ENCODE results near the gene DCDC2C.

DNA sequence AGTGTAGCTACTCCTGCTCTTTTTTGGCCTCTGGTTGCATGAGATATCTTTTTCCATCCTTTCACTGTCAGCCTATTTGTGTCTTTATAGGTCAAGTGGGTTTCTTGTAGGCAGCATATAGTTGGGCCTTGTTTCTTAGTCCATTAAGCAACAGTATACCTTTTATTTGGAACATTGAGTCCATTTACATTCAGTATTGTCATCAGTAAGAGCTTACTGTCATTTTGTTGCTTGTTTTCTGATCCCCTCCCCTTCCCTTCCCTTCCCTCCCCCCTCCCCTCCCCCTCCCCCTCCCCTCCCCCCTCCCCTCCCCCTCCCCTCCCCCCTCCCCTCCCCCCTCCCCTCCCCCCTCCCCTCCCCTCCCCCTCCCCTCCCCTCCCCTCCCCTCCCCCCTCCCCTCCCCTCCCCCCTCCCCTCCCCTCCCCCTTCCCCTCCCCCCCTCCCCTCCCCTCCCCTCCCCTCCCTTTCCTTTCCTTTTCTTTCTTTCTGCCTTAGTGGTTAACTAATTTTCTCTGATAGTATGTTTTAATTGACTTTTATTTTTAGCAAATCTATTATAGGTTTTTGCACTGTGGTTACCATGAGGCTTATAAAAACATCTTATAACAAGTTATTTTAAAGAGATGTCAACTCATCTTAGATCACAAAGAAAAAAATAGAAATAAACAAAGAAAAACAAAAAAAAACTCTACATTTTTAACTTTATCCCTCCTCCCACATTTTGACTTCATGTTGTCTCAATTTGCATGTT is 13.2 kb upstream of the DCDC2C start:
- TF ChIP-seq, protein P1, sequence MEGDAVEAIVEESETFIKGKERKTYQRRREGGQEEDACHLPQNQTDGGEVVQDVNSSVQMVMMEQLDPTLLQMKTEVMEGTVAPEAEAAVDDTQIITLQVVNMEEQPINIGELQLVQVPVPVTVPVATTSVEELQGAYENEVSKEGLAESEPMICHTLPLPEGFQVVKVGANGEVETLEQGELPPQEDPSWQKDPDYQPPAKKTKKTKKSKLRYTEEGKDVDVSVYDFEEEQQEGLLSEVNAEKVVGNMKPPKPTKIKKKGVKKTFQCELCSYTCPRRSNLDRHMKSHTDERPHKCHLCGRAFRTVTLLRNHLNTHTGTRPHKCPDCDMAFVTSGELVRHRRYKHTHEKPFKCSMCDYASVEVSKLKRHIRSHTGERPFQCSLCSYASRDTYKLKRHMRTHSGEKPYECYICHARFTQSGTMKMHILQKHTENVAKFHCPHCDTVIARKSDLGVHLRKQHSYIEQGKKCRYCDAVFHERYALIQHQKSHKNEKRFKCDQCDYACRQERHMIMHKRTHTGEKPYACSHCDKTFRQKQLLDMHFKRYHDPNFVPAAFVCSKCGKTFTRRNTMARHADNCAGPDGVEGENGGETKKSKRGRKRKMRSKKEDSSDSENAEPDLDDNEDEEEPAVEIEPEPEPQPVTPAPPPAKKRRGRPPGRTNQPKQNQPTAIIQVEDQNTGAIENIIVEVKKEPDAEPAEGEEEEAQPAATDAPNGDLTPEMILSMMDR (conservative IDR thresholded peaks at IDR 0.05 in 1 of 2, IDR thresholded peaks at IDR 0.05 in 1 of 2; ENCODE audit: low read depth in 1 of 2, low read length in 2 of 2), result no peak
- TF ChIP-seq EZH2 (IDR thresholded peaks at IDR 0.05; ENCODE audit: low read length, missing control alignments), result no peak

All from fibroblast of lung (primary cell).